Measurements from ENCODE around the gene MRPS27.

Gene MRPS27

DNA sequence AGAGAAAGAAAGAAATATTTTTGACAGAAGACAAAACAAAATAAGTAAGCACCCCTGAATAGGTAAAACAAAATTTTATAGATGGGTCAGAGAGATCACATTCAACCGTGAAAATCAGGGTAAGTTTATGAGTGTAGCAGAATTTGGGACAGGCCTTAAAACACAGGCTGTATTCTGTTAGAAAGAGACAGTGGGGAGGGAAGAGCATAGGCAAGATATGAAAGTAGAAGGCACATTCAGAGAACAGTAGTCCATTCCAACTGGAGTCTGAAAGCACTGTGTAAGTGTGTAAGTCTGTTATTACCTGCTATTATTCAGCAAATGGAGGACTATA, 38.6 kb downstream of the MRPS27 start:
- TF ChIP-seq, protein P1, sequence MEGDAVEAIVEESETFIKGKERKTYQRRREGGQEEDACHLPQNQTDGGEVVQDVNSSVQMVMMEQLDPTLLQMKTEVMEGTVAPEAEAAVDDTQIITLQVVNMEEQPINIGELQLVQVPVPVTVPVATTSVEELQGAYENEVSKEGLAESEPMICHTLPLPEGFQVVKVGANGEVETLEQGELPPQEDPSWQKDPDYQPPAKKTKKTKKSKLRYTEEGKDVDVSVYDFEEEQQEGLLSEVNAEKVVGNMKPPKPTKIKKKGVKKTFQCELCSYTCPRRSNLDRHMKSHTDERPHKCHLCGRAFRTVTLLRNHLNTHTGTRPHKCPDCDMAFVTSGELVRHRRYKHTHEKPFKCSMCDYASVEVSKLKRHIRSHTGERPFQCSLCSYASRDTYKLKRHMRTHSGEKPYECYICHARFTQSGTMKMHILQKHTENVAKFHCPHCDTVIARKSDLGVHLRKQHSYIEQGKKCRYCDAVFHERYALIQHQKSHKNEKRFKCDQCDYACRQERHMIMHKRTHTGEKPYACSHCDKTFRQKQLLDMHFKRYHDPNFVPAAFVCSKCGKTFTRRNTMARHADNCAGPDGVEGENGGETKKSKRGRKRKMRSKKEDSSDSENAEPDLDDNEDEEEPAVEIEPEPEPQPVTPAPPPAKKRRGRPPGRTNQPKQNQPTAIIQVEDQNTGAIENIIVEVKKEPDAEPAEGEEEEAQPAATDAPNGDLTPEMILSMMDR (IDR thresholded peaks at IDR 0.05; ENCODE audit: low read depth, low read length): no peak
- no peak overlapping the region for H3K4me3 ChIP-seq (ENCODE audit: low read depth, low read length)
- DNase-seq (ENCODE audit: low read depth, low spot score): no peak
- in situ Hi-C loops (cut with HindIII; ENCODE audit: low sequenced_read_pairs): no loop called here

GRCh38 chr5:72280581-72281069, 39.4 kb downstream of the MRPS27 start:
- in situ Hi-C loops (cut with HindIII; ENCODE audit: low sequenced_read_pairs): no loop called here
- peak; percentile 72 for DNase-seq (ENCODE audit: low read depth, low spot score)
- no peak overlapping the region for H3K4me3 ChIP-seq (ENCODE audit: low read depth, low read length)

DNA sequence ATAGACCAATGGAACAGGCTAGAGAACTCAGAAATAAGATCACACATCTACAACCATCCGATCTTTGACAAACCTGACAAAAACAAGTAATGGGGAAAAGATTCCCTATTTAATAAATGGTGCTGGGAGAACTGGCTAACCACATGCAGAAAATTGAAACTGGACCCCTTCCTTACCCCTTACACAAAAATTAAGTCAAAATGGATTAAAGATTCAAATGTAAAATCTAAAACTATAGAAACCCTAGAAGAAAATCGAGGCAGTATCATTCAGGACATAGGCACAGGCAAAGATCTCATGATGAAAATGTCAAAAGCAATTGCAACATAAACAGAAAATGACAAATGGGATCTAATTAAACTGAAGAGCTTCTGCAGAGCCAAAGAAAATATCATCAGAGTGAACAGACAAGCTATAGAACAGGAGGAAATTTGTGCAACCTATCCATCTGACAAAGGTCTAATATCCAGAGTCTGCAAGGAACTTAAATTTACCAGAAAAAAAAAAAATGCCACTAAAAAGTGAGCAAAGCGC, 43.8 kb downstream of the MRPS27 start:
- H3K4me3 ChIP-seq (ENCODE audit: low read depth, low read length): no peak overlapping the region
- in situ Hi-C loops (cut with HindIII; ENCODE audit: low sequenced_read_pairs): no loop called here
- TF ChIP-seq, protein P1 (IDR thresholded peaks at IDR 0.05; ENCODE audit: low read depth, low read length): no peak
- DNase-seq (ENCODE audit: low read depth, low spot score): no peak

More at GRCh38 chr5:72280581-72281069, 39.4 kb downstream of the MRPS27 start:
- TF ChIP-seq, protein P1 (IDR thresholded peaks at IDR 0.05; ENCODE audit: low read depth, low read length): peak; percentile 71

DNA sequence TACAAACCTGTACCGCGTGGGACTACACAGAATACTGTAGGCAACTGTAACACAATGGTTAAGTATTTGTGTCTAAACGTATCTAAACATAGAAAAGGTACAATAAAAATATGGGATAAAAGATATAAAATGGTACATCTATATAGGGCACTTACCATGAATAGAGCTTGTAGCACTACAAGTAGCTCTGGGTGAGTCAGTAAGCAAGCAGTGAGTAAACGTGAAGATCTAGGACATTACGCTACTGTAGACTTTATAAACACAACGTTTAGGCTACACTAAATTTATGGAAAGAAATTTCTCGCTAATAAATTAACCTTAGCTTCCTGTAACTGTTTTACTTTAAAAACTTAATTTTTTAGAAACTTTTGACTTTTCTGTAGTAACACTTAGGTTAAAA, 46.5 kb downstream of the MRPS27 start:
- TF ChIP-seq, protein P1 (IDR thresholded peaks at IDR 0.05; ENCODE audit: low read depth, low read length): no peak
- no peak overlapping the region for H3K4me3 ChIP-seq (ENCODE audit: low read depth, low read length)
- DNase-seq (ENCODE audit: low read depth, low spot score): no peak
- in situ Hi-C loops (cut with HindIII; ENCODE audit: low sequenced_read_pairs): no loop called here

GRCh38 chr5:72272398-72272797, 47.6 kb downstream of the MRPS27 start:
- DNase-seq (ENCODE audit: low read depth, low spot score): no peak
- TF ChIP-seq, protein P1 (IDR thresholded peaks at IDR 0.05; ENCODE audit: low read depth, low read length): no peak
- no peak overlapping the region for H3K4me3 ChIP-seq (ENCODE audit: low read depth, low read length)
- in situ Hi-C loops (cut with HindIII; ENCODE audit: low sequenced_read_pairs): no loop called here

DNA sequence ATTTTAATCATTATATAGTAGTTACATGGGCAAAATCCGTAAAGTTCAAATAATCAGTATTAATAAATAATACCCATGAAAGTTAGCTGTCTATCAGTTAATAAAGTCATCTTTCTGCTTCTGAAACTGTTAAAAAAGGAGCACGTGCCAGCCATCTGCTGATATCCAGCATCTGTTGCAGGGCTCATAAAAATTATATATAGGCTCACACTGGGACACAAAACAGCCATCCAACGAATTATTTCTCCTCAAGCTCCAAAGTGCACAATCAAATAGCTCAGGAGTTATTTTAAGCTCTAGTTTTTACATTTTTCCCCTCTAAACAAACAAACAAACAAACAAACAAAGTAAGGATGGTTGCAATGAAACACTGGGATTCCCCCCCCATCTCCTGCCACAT, 48.3 kb downstream of the MRPS27 start:
- H3K4me3 ChIP-seq (ENCODE audit: low read depth, low read length): no peak overlapping the region
- in situ Hi-C loops (cut with HindIII; ENCODE audit: low sequenced_read_pairs): no loop called here
- TF ChIP-seq, protein P1 (IDR thresholded peaks at IDR 0.05; ENCODE audit: low read depth, low read length): no peak
- DNase-seq (ENCODE audit: low read depth, low spot score): no peak

- no peak overlapping the region for H3K4me3 ChIP-seq (ENCODE audit: low read depth, low read length)
- TF ChIP-seq, protein P1 (IDR thresholded peaks at IDR 0.05; ENCODE audit: low read depth, low read length): no peak
- in situ Hi-C loops (cut with HindIII; ENCODE audit: low sequenced_read_pairs): no loop called here
- no peak for DNase-seq (ENCODE audit: low read depth, low spot score)
Observed at GRCh38 chr5:72270037-72270436, 50.0 kb downstream of the MRPS27 start.

Measured in astrocyte of the spinal cord (primary cell).